HG03060 (cell line): ENCODE data around the gene ERBB4.

ENCODE experiments used
- ATAC-seq: cut with Tn5 transposase; IDR thresholded peaks from one replicate; pipeline ENCODE4 v1.9.1; 2021; ENCODE audit warnings: low read depth, moderate number of reproducible peaks; ENCODE audit not compliant: unreplicated experiment

The ERBB4 gene

DNA sequence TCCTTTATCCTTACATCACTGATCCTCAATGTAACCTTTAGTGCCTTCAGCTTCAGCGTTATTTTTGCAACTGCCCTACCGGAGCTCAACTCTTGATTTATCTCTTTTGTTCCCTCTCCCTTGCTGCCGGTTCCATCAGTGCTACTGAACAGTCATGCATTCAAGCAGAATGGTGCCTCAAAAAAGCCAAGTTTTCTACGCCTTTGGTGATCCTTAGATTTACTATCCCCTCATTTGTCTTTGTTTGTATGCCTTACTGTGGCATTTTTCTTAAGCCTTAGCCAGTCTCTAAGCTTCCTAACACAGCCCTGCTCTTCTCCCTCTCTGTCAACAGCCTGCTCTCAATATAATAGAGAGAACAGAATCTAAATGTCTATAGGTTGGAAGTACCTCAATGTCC, 1134.5 kb downstream of the ERBB4 start:
- ATAC-seq = no peak

- ATAC-seq = no peak
Observed at GRCh38 chr2:211401328-211401727, 1137.3 kb downstream of the ERBB4 start.

DNA sequence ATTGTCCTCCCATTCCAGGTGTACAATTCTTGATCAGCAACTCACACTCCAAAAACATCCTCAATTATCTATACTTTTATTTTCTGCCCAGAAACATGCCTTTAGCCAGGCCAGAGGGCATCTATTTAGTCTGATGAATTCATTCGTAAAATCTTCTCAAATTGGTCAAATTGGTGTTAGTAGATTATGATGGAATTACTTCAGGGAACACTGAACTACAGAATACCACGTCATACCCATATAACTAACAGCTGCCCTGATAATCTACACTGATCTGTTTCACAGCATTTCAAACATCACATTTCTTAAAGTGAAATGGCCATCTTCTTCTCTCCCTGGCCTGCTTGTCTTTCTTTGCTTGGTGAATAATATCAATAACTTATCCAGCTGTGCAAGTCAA, 1140.8 kb downstream of the ERBB4 start:
- ATAC-seq = no peak

DNA sequence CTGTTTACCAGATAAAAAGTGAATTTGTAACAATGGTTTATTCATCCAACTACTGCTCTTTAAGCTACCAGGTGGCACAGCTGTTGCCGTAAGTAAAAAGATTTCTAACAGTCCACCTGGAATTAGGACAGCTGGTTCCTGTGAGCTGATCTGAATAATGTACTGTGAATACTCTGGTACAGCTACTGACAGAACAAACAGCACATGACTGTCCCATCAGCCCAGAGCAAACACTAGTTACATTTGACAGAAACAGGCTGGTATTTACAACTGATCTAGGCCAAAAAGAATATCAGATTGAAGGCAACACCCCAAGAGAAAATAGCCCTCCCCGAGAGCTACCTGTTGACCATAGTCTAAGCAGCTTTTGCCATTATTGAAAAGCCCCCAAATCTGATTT, 1141.8 kb downstream of the ERBB4 start:
- no peak for ATAC-seq

GRCh38 chr2:211391189-211391567, 1147.4 kb downstream of the ERBB4 start:
- ATAC-seq = no peak

DNA sequence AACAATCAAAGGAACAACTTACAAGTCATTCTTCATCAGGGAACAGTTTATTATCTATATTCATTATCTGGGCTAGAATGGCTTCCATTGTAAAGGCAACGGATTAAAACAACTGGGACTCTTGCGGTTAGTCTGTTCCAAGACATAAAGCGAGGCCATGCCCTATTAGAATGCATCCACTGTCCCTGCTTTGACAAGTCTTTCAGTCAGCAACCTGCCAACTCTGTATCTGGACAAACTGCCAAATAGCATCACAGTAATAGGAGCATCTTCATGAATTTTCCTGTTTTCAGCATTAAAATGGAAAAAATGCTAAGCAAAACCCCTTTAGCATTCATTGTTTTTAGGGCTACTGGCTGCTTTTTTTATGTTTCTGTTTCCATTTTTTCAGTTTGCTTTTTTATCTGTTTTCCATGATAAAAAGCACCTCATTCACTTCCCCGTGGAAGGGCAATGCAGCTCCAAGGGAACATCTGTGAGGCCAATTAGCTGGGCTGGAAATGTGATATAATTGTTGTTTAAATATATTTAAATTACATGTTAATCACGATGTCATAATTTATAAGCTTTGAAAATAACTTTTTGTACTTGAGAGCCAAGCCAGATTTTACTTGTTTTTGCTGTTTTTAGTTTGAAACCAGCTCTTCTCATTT, 1147.9 kb downstream of the ERBB4 start:
- ATAC-seq = no peak

DNA sequence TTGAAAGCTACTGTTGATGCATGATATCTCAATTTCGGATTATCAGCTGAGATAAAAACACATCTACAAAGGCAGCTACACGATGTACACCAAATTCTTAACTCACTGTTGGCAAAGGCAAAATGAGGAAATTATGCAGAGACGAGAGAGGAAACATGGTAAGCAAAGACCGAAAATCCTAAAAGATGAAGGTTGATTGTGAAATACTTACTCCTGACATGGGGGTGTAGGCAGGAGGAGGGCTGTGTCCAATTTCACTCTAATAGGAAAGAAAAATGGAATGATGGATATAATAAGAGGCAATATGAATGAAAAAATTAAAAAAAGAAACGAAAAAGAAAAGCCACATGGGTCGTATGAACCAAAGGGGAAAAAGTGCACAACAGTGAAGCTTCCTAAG, 1150.9 kb downstream of the ERBB4 start:
- ATAC-seq = no peak

DNA sequence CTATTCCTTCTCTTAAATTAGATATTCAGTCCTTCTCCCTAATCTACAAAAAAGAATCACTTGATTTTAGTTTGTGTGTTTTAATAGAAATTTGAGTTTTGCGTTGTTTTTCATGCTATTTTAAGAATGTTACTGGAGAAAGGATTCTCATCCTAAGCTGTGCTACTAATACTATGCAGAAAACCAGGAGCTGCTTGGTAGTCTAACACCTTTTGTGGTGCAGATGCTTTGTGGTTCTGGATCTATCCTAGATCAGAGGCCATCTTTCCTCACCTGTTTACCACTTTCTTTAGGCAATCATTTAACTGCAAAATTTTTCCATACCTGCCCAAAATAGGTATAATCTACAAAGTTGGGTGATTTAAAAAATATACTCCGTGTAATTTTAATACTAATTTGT, 1158.6 kb downstream of the ERBB4 start:
- no peak for ATAC-seq

- ATAC-seq = no peak
Observed at GRCh38 chr2:211376410-211376809, 1162.2 kb downstream of the ERBB4 start.

DNA sequence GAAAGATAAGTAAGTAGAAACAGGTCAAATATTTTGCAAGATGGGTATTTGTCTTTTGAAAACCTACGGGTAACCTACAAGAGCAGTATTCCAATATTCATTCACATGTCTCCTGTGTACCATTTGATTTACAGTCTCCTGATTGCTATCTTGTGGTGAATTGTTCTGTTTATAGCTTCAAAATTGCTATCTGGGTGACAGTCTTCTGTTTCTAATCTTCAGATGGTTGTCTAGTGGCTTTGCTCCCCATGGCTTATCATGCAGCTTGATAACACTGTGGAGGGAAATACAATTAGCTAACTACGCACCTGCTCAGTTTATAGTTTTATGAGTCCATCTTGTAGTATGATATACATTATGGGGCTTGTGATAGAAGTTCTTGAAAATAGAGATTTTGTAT, 1165.4 kb downstream of the ERBB4 start:
- no peak for ATAC-seq

DNA sequence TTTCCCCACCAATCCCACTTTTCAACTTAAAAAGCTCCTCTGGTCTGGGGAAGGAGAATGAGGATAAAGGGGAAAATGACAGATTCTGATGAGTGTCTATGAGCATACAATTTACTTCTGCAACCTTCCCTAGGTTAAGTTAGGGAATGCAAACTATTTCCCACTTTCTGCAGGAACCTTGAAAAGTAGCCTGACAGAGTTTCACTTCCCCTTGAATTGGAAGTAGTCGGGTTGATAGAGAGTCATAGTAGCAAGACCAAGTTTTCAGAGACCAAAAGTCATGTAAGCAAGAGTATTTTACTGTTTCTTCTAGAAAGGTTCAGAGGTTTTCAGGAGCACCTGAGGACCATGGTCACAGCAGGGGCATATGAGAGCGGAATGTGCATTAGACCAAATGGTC, 1167.1 kb downstream of the ERBB4 start:
- ATAC-seq = no peak

DNA sequence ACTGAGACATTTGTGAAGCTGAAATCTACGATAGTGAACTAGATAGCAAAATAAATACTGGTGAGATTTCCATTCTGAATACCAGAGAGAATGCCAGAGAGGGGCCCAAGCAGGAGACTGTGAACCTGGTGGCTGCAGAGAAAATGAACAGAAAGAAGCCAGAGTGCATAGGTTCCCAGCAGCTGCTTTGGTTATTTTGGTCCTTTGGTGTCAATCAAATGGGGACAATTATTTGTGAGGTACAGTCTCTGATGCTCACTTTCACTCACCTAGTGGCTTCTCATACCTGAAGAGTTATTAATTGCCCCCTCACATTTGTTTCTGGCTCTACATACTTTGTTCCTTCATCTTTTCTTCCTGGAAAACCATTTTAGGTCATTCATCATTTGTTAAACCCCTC, 1170.1 kb downstream of the ERBB4 start:
- ATAC-seq = no peak

- ATAC-seq = peak; percentile 99
Observed at GRCh38 chr2:211367711-211368110, 1170.9 kb downstream of the ERBB4 start.

GRCh38 chr2:211367293-211367692, 1171.3 kb downstream of the ERBB4 start:
- ATAC-seq = no peak

- ATAC-seq = no peak
Observed at GRCh38 chr2:211364911-211365310, 1173.7 kb downstream of the ERBB4 start.

- no peak for ATAC-seq
Observed at GRCh38 chr2:211361383-211361782, 1177.2 kb downstream of the ERBB4 start.

DNA sequence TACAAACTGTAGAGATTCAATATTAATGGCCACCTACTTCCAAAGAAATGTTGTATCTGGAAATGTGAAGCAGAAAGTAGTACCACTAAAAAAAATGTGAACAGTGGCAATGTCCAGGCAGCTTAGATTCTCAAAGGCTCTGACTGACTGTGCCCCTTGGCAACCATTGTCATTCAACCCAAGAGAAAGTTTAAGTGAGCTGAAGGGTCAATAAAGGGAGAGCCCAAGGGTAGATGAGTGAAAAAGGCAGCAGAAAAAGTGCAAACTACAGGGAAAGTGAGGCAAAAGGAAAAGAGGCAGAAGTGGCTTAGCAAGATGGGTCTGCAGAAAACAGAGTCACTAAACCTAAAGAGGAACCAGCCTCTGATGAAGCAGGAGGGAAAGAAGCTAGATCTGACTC, 1179.3 kb downstream of the ERBB4 start:
- no peak for ATAC-seq

DNA sequence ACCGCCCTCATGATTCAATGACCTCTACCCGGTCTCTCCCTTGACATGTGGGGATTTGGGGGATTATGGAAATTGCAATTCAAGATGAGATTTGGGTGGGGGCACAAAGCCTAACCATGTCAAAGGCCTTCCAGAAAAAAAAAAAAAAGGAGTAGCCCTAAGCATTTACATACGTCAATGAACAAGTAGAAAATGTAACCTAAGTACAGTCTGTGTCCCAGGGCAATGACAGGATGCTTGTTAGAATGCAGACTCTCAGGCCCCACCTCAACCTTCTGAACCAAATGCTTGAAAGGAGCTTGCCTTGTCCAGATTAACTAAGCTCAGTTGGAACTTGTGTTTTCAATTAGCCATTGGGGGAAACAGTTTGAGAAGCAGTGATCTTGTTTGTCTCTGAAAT, 1180.1 kb downstream of the ERBB4 start:
- ATAC-seq = no peak

DNA sequence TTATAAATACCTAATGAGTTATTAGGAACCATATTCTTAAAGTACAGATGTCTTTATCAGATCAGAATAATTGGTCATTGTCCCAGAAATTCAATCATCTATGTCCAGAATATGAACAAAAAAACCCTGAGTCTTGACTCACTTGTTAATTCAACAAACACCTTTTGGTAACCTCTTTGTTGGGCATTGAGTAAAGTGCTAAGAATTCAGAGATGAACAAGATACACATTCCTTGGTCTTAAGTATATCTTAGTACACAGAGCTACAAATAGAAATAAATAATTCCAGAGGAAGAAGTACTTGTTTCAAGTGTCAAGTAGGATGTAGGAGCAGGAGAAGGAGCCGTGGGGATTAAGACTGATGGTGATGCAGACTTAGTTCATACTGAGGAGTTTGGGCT, 1184.1 kb downstream of the ERBB4 start:
- ATAC-seq = no peak

GRCh38 chr2:211351987-211352386, 1186.6 kb downstream of the ERBB4 start:
- ATAC-seq = no peak

DNA sequence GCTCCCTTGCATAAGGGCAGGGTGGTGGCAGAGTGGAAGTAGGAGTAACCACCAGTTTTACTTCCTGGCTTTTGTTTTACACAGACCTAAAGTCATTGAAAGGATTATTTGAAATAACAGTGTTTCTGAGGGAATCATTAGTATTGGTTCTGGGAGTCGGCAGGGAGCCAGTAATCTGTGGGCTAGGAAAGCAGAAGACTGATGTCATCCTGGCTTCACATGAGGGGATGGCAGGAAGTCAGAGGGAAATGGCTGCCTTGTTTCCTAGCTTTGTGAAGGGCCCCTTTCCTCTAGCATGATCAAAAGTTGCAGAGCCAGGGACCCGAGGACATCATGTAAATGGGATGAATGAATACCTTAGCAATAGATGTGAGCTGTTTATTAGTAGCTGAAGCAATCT, 1189.6 kb downstream of the ERBB4 start:
- no peak for ATAC-seq

DNA sequence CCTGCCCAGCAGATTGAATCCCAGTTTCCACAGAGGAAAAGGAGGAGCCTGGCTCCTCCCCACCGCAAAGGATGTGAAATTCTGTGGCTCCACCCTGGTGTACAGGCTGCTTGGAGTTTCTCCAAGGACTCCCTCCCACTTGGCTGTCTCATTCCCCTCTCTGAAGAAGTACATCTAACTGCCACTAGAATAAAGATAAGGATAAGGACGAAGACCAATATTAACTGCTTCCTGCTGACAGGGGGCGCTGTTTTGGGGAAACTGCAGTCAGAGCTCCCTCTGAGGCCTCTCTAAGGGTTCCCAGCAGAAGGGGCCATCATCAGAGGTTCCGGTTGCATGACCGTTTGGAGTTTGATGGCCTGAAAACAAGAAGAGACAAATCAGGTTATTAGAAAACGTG, 1191.3 kb downstream of the ERBB4 start:
- ATAC-seq = no peak

GRCh38 chr2:211344289-211344688, 1194.3 kb downstream of the ERBB4 start:
- ATAC-seq = no peak
